Measurements from ENCODE around the gene OVOL3. TPM values are rescaled to one million over a fixed set of nuclear protein-coding genes. Genes with fewer than 3 reads are reported as not detected.
A peak's percentile ranks its signal among the peaks of the same experiment; 100 is the strongest.

Gene OVOL3
- total RNA-seq, 1 experiment from 2014 or later = not detected

DNA sequence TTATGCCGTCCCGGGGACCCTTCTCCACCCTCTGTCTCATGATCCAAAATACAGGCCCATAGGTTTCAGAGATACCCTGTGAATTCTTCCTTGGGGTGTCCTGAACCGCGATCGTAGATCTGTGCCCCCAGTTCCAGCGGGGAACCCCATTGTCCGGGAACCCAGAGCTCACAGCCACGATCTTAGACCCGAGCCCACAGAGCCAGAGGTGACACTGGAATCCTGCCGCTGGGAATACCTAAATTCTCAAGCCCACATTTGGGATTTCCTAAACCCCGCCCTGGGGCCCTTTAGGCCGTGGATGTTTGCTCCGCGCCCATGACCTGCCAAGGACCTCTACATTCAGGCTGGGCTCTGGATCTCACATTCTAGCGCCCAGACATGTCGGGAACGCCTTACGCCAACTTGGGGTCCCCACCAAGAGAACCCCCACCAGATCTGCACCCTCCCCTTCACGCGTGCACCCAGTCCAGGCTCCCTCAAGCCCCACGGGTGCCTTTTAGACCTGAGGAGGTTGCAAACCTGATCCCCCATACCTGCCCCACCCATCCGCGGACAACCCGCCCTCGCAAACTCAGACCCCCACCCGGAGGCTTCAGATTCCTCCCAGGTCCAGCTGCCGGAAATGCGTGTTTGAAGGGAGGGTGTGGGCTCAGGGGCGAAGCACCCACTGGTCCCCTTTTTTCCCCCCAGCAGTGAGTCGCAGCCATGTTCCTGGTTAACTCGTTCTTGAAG is 29.5 kb downstream of the OVOL3 start:
- CTCF ChIA-PET = interaction anchor here (1.4 kb wide), 1 partner anchor 12 kb away, joined by 4 read pairs; no protein-coding TSS in a partner anchor
- Histone ChIP-seq H3K27ac (peak overlapping the region; percentile 96), H3K79me2 (ENCODE audit: low read depth) (peaks cover 43% of the 10 kb centered on the region), H2AFZ (0 out of 2 replicates have a peak overlapping the region, but pooled peaks have one; percentile 36), H3K9me2 (ENCODE audit: insufficient read depth) (no peaks in the 10 kb centered on the region), H3K4me3 (peak overlapping the region; percentile 98), H4K20me1 (ENCODE audit: insufficient read depth) (peaks cover 30% of the 10 kb centered on the region), H3K4me2 (peak overlapping the region; percentile 77), H3K4me1 (replicated peaks; ENCODE audit: insufficient read depth) (peaks cover 44% of the 10 kb centered on the region), H3K36me3 (ENCODE audit: low read depth) (peaks cover 28% of the 10 kb centered on the region), H3F3A (ENCODE audit: insufficient read depth, low read depth) (peaks cover 62% of the 10 kb centered on the region), H3K27me3 (ENCODE audit: insufficient read depth, low read depth) (no peaks in the 10 kb centered on the region), H3K9me3 (ENCODE audit: insufficient read depth, low read depth) (no peaks in the 10 kb centered on the region)
- no peak for TF ChIP-seq EZH2 (IDR thresholded peaks at IDR 0.05; ENCODE audit: low read depth)
- TF ChIP-seq, protein P1, sequence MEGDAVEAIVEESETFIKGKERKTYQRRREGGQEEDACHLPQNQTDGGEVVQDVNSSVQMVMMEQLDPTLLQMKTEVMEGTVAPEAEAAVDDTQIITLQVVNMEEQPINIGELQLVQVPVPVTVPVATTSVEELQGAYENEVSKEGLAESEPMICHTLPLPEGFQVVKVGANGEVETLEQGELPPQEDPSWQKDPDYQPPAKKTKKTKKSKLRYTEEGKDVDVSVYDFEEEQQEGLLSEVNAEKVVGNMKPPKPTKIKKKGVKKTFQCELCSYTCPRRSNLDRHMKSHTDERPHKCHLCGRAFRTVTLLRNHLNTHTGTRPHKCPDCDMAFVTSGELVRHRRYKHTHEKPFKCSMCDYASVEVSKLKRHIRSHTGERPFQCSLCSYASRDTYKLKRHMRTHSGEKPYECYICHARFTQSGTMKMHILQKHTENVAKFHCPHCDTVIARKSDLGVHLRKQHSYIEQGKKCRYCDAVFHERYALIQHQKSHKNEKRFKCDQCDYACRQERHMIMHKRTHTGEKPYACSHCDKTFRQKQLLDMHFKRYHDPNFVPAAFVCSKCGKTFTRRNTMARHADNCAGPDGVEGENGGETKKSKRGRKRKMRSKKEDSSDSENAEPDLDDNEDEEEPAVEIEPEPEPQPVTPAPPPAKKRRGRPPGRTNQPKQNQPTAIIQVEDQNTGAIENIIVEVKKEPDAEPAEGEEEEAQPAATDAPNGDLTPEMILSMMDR (conservative IDR thresholded peaks at IDR 0.05) = no peak
- POLR2A ChIA-PET (ENCODE audit: unreplicated experiment) = interaction anchor here (0.6 to 1.0 kb wide), 3 partner anchors 13 to 284 kb away, joined by 3 to 5 read pairs (median 4); no protein-coding TSS in a partner anchor
- TSS peak; percentile 89 for BruUV-seq (replicated peaks)
- peak; percentile 19 to 42 for DNase-seq
- intact Hi-C loops (cut with micrococcal nuclease; ENCODE audit: unreplicated experiment) = no loop called here

DNA sequence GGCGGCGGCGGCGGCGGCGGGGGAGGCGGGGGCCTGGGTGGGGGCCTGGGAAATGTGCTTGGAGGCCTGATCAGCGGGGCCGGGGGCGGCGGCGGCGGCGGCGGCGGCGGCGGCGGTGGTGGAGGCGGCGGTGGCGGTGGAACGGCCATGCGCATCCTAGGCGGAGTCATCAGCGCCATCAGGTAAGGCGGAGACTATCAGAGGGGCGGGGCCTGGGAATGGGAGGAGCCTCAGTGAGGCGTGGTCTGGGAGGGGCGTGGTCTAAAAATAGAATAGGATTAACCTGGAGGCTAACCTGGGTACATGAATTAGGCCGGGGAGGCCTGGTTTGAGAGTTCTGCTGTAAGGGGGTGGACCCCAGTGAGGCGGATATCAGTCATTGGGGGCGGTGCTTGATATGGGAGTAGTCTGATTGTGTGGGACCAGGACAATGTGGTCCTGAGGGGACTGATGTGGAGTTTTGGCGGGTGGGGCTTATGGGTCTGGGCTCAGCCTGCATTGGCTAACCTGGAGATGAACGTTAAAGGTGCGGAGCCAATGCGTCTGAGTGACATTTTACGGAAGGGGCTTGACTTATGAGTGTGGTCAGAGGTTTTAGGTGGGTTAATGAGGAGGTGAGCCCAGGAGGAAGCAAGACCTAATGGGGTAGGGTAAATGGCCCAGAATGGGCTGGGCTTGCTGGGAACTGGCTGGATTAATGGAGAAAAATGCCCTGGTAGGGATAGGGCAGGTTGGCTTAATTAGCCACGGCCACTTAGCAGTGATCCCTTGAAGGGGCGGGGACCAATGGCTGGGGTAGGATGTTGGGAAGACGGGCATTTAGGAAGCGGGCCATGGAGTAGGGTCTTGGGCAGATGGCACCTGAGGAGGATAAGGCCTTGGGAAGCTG is 30.3 kb downstream of the OVOL3 start:
- POLR2A ChIA-PET (ENCODE audit: unreplicated experiment) = no interaction called here
- Histone ChIP-seq H2AFZ (no peak overlapping the region), H3K79me2 (ENCODE audit: low read depth) (peaks cover 43% of the 10 kb centered on the region), H3K4me2 (peak overlapping the region; percentile 88), H3K27ac (no peak overlapping the region; the same call in none of the 2 replicates), H3K36me3 (ENCODE audit: low read depth) (peaks cover 36% of the 10 kb centered on the region), H3K9me3 (ENCODE audit: insufficient read depth, low read depth) (no peaks in the 10 kb centered on the region), H3F3A (ENCODE audit: insufficient read depth, low read depth) (peaks cover 56% of the 10 kb centered on the region), H3K9me2 (ENCODE audit: insufficient read depth) (no peaks in the 10 kb centered on the region), H4K20me1 (ENCODE audit: insufficient read depth) (peaks cover 32% of the 10 kb centered on the region), H3K4me1 (replicated peaks; ENCODE audit: insufficient read depth) (peaks cover 36% of the 10 kb centered on the region), H3K27me3 (ENCODE audit: insufficient read depth, low read depth) (no peaks in the 10 kb centered on the region), H3K4me3 (peak overlapping the region; percentile 98)
- CTCF ChIA-PET = no interaction called here
- intact Hi-C loops (cut with micrococcal nuclease; ENCODE audit: unreplicated experiment) = no loop called here
- peak; percentile 81 to 93 for DNase-seq
- no peak for TF ChIP-seq EZH2 (IDR thresholded peaks at IDR 0.05; ENCODE audit: low read depth)
- TF ChIP-seq, protein P1 (conservative IDR thresholded peaks at IDR 0.05) = no peak
- no TSS peak for BruUV-seq (replicated peaks)

DNA sequence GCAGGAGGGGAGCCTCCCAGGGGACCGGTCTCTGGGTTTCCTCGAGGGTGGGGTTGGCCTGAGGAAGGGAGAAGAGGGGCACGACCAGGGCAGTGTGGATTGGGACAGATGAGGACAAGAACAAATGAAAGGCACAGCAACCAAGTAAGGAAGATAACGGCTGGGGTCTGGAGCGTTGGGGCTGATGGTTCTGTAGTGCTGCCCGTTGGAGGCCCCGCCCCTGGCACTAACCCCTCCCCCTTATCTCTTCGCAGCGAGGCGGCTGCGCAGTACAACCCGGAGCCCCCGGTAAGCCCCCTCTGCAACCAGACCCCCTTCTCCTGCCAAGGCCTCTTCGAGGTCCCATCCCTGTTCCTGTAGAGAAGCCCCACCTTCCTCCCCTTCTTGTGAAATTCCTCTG is 31.1 kb downstream of the OVOL3 start:
- no peaks in the 10 kb centered on the region for H3K9me3 ChIP-seq (ENCODE audit: insufficient read depth, low read depth)
- H3K4me1 ChIP-seq (replicated peaks; ENCODE audit: insufficient read depth) = peaks cover 31% of the 10 kb centered on the region
- peaks cover 58% of the 10 kb centered on the region for H3F3A ChIP-seq (ENCODE audit: insufficient read depth, low read depth)
- H2AFZ ChIP-seq = no peak overlapping the region
- H3K27ac ChIP-seq = no peak overlapping the region
- ChIA-PET CTCF (no interaction called here), POLR2A (ENCODE audit: unreplicated experiment) (no interaction called here)
- H4K20me1 ChIP-seq (ENCODE audit: insufficient read depth) = peaks cover 32% of the 10 kb centered on the region
- TF ChIP-seq EZH2 (IDR thresholded peaks at IDR 0.05; ENCODE audit: low read depth) = no peak
- TF ChIP-seq, protein P1 (conservative IDR thresholded peaks at IDR 0.05) = no peak
- H3K9me2 ChIP-seq (ENCODE audit: insufficient read depth) = no peaks in the 10 kb centered on the region
- no peak overlapping the region for H3K4me3 ChIP-seq
- H3K79me2 ChIP-seq (ENCODE audit: low read depth) = peaks cover 43% of the 10 kb centered on the region
- BruUV-seq (replicated peaks) = no TSS peak
- DNase-seq = no peak
- peak overlapping the region; percentile 88 for H3K4me2 ChIP-seq
- peaks cover 44% of the 10 kb centered on the region for H3K36me3 ChIP-seq (ENCODE audit: low read depth)
- intact Hi-C loops (cut with micrococcal nuclease; ENCODE audit: unreplicated experiment) = no loop called here
- H3K27me3 ChIP-seq (ENCODE audit: insufficient read depth, low read depth) = no peaks in the 10 kb centered on the region
